KMS-11 (cell line): ENCODE results near the gene STEAP4.

Experiments used
- H2AFZ ChIP-seq: fragments of 200-600 bp; sonication (generic); 2 replicates; pipeline ENCODE4 v1.6.1; 2016; ENCODE audit warnings: antibody characterized with exemption, mixed run types, low read depth
- H3K27ac ChIP-seq: fragments of 200-600 bp; sonication (generic); 2 replicates; pipeline ENCODE4 v1.6.1; 2016; ENCODE audit warnings: mild to moderate bottlenecking, mixed run types
- H3K27me3 ChIP-seq: fragments of 200-600 bp; sonication (generic); 2 replicates; pipeline ENCODE4 v1.6.1; 2017; ENCODE audit warnings: mild to moderate bottlenecking, low read depth, mixed run types, moderate library complexity; ENCODE audit not compliant: insufficient read depth
- H3K36me3 ChIP-seq: fragments of 200-600 bp; sonication (generic); 2 replicates; pipeline ENCODE4 v1.6.1; 2017; ENCODE audit warnings: mild to moderate bottlenecking, mixed run types; ENCODE audit not compliant: insufficient read depth
- H3K4me1 ChIP-seq: fragments of 200-600 bp; sonication (generic); 2 replicates; pipeline ENCODE4 v1.6.1; 2016; ENCODE audit warnings: mild to moderate bottlenecking, low read depth, mixed run types; ENCODE audit not compliant: poor library complexity, severe bottlenecking
- H3K4me2 ChIP-seq: fragments of 200-600 bp; sonication (generic); 2 replicates; pipeline ENCODE4 v1.7.0; 2016; ENCODE audit warnings: mild to moderate bottlenecking, mixed run types
- H3K4me3 ChIP-seq: fragments of 200-600 bp; sonication (generic); IDR thresholded peaks from 2 replicates; pipeline ENCODE4 v1.6.1; 2017; ENCODE audit warnings: low read depth, low read length, mixed read lengths; ENCODE audit not compliant: insufficient read depth
- H3K79me2 ChIP-seq: fragments of 200-600 bp; sonication (generic); 2 replicates; pipeline ENCODE4 v1.6.1; 2016; ENCODE audit warnings: low read depth, mixed run types; ENCODE audit not compliant: insufficient read depth
- H3K9ac ChIP-seq: fragments of 200-600 bp; sonication (generic); 2 replicates; pipeline ENCODE4 v1.6.1; 2016; ENCODE audit warnings: mild to moderate bottlenecking, mixed run types
- H4K20me1 ChIP-seq: fragments of 200-600 bp; sonication (generic); 2 replicates; pipeline ENCODE4 v1.6.1; 2016; ENCODE audit warnings: mild to moderate bottlenecking, mixed run types; ENCODE audit not compliant: insufficient read depth
- TF ChIP-seq, protein P1 (sequence below): fragments of 200-600 bp; sonication (generic); conservative IDR thresholded peaks from 2 replicates; pipeline ENCODE4 v1.6.1; 2017; ENCODE audit warnings: low read depth, mild to moderate bottlenecking, antibody characterized with exemption, low read length, moderate library complexity, mixed read lengths

The STEAP4 gene

GRCh38 chr7:88306590-88307048, at the start of gene STEAP4:
Gene STEAP4 (minus strand): TSS chr7:88306894. CDS start chr7:88284269, 22,625 bp downstream.
- Histone ChIP-seq H3K27ac (no peak within 1 kb of the TSS), H3K9ac (no peak within 1 kb of the TSS), H3K27me3 (no peaks in the 10 kb centered on the region), H3K4me2 (no peak within 1 kb of the TSS), H3K4me3 (no peak within 1 kb of the TSS), H4K20me1 (no peaks in the 10 kb centered on the region), H3K36me3 (no peaks in the 10 kb centered on the region), H2AFZ (no peak within 1 kb of the TSS), H3K4me1 (no peaks in the 10 kb centered on the region), H3K79me2 (no peaks in the 10 kb centered on the region)
- TF ChIP-seq, protein P1, sequence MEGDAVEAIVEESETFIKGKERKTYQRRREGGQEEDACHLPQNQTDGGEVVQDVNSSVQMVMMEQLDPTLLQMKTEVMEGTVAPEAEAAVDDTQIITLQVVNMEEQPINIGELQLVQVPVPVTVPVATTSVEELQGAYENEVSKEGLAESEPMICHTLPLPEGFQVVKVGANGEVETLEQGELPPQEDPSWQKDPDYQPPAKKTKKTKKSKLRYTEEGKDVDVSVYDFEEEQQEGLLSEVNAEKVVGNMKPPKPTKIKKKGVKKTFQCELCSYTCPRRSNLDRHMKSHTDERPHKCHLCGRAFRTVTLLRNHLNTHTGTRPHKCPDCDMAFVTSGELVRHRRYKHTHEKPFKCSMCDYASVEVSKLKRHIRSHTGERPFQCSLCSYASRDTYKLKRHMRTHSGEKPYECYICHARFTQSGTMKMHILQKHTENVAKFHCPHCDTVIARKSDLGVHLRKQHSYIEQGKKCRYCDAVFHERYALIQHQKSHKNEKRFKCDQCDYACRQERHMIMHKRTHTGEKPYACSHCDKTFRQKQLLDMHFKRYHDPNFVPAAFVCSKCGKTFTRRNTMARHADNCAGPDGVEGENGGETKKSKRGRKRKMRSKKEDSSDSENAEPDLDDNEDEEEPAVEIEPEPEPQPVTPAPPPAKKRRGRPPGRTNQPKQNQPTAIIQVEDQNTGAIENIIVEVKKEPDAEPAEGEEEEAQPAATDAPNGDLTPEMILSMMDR, result no peak

- TF ChIP-seq, protein P1, result no peak
- H3K4me2 ChIP-seq, result no peak overlapping the region
- H3K36me3 ChIP-seq, result no peaks in the 10 kb centered on the region
- H3K4me3 ChIP-seq, result no peak overlapping the region
- H3K27me3 ChIP-seq, result no peaks in the 10 kb centered on the region
- H3K4me1 ChIP-seq, result no peaks in the 10 kb centered on the region
- no peaks in the 10 kb centered on the region for H3K79me2 ChIP-seq
- no peak overlapping the region for H3K27ac ChIP-seq
- no peak overlapping the region for H3K9ac ChIP-seq
- H4K20me1 ChIP-seq, result no peaks in the 10 kb centered on the region
- H2AFZ ChIP-seq, result no peak overlapping the region
These were observed 48.3 kb upstream of the STEAP4 start for GRCh38 chr7:88355011-88355410.

DNA sequence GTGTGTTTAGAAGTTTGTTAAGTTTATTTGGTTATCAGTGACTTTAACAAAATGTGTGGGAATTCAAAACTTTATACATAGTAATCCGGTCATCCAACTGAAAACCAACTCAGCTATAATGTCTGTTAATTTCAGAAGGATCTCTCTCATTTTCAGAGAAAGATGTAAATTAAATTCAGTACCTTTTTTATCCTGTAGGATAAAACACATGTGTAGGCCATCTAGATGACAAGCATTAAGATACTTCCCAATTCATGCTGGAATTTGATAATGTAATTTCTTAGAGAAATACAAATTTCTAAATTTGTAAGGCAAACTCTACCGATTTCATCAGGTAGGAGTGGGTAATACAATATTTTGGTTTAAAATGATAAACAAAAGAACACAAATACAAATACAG, 43.4 kb upstream of the STEAP4 start:
- Histone ChIP-seq H3K27ac (no peak overlapping the region), H3K4me2 (no peak overlapping the region), H3K27me3 (no peaks in the 10 kb centered on the region), H3K79me2 (no peaks in the 10 kb centered on the region), H3K36me3 (no peaks in the 10 kb centered on the region), H2AFZ (no peak overlapping the region), H3K4me3 (no peak overlapping the region), H3K4me1 (no peaks in the 10 kb centered on the region), H4K20me1 (no peaks in the 10 kb centered on the region), H3K9ac (no peak overlapping the region)
- TF ChIP-seq, protein P1, result no peak

GRCh38 chr7:88347517-88347916, 40.8 kb upstream of the STEAP4 start:
- Histone ChIP-seq H3K27me3 (no peaks in the 10 kb centered on the region), H3K9ac (no peak overlapping the region), H4K20me1 (no peaks in the 10 kb centered on the region), H3K4me2 (no peak overlapping the region), H3K79me2 (no peaks in the 10 kb centered on the region), H3K4me1 (no peaks in the 10 kb centered on the region), H3K36me3 (no peaks in the 10 kb centered on the region), H3K27ac (no peak overlapping the region), H3K4me3 (no peak overlapping the region), H2AFZ (no peak overlapping the region)
- TF ChIP-seq, protein P1, result no peak
